HG03108 (cell line): Measurements from ENCODE around the gene COL24A1.
"Not testable (repeated sequence)": the region's sequence is repeated elsewhere in the genome, so short reads cannot be mapped to it uniquely, and the experiment has no call there.

Source experiments
- ATAC-seq: cut with Tn5 transposase; IDR thresholded peaks from one replicate; pipeline ENCODE4 v1.9.1; 2021; ENCODE audit warnings: moderate library complexity; ENCODE audit not compliant: unreplicated experiment

COL24A1 gene

GRCh38 chr1:85998105-85998855 lies 158.3 kb downstream of the COL24A1 start:
- ATAC-seq: no peak

GRCh38 chr1:85992791-85993190 lies 163.8 kb downstream of the COL24A1 start:
- ATAC-seq: peak; percentile 68

- ATAC-seq: peak; percentile 41
These were observed 165.3 kb downstream of the COL24A1 start for GRCh38 chr1:85991261-85991660.

GRCh38 chr1:85984636-85985035 lies 171.9 kb downstream of the COL24A1 start:
- no peak for ATAC-seq

- no peak for ATAC-seq
These were observed 173.3 kb downstream of the COL24A1 start for GRCh38 chr1:85983316-85983715.

- no peak for ATAC-seq
These were observed 179.9 kb downstream of the COL24A1 start for GRCh38 chr1:85976516-85977205.

- ATAC-seq: no peak
These were observed 180.6 kb downstream of the COL24A1 start for GRCh38 chr1:85975912-85976371.

GRCh38 chr1:85962457-85962856 lies 194.1 kb downstream of the COL24A1 start:
- ATAC-seq: no peak

GRCh38 chr1:85957760-85958159 lies 198.8 kb downstream of the COL24A1 start:
- no peak for ATAC-seq

- not testable (repeated sequence) for ATAC-seq
These were observed 201.4 kb downstream of the COL24A1 start for GRCh38 chr1:85955218-85955617.

- ATAC-seq: no peak
These were observed 204.1 kb downstream of the COL24A1 start for GRCh38 chr1:85952460-85952859.

GRCh38 chr1:85947186-85947585 lies 209.4 kb downstream of the COL24A1 start:
- no peak for ATAC-seq

GRCh38 chr1:85943945-85944344 lies 212.6 kb downstream of the COL24A1 start:
- ATAC-seq: no peak

- no peak for ATAC-seq
These were observed 213.0 kb downstream of the COL24A1 start for GRCh38 chr1:85943526-85943925.

GRCh38 chr1:85940656-85941306 lies 215.8 kb downstream of the COL24A1 start:
- no peak for ATAC-seq

- no peak for ATAC-seq
These were observed 217.7 kb downstream of the COL24A1 start for GRCh38 chr1:85938829-85939228.

GRCh38 chr1:85936470-85936869 lies 220.1 kb downstream of the COL24A1 start:
- no peak for ATAC-seq

- no peak for ATAC-seq
These were observed 220.5 kb downstream of the COL24A1 start for GRCh38 chr1:85936057-85936456.

GRCh38 chr1:85935234-85935633 lies 221.3 kb downstream of the COL24A1 start:
- no peak for ATAC-seq

GRCh38 chr1:85934516-85934915 lies 222.1 kb downstream of the COL24A1 start:
- ATAC-seq: no peak

- ATAC-seq: no peak
These were observed 222.6 kb downstream of the COL24A1 start for GRCh38 chr1:85933961-85934360.

- ATAC-seq: no peak
These were observed 244.8 kb downstream of the COL24A1 start for GRCh38 chr1:85911742-85912141.
